Mucosa of descending colon (tissue), 3 donors: ENCODE results near the gene MICB. TPM values are rescaled to one million over a fixed set of nuclear protein-coding genes. Genes with fewer than 3 reads are reported as not detected.

ENCODE experiments used
- ATAC-seq: fragments of 200-7000 bp; cut with Tn5 transposase; one replicate; pipeline ENCODE4 v1.9.1; 2020; ENCODE audit warnings: mild to moderate bottlenecking, moderate library complexity
- DNase-seq, 3 donors: peaks; one replicate each; pipeline ENCODE4 v3.0.0-alpha.2; 2020
- H3K36me3 ChIP-seq: fragments of 200-600 bp; one replicate; pipeline ENCODE4 v1.8.0; 2021; ENCODE audit warnings: low read depth, mild to moderate bottlenecking
- H3K4me1 ChIP-seq: fragments of 200-600 bp; one replicate; pipeline ENCODE4 v1.8.0; 2021; ENCODE audit warnings: low read depth, mild to moderate bottlenecking
- H3K4me3 ChIP-seq: fragments of 200-600 bp; one replicate; pipeline ENCODE4 v1.8.0; 2021; ENCODE audit warnings: mild to moderate bottlenecking
- H3K9me3 ChIP-seq: fragments of 200-600 bp; one replicate; pipeline ENCODE4 v1.8.0; 2021; ENCODE audit warnings: mild to moderate bottlenecking
- CTCF ChIP-seq: fragments of 200-600 bp; IDR thresholded peaks from one replicate; pipeline ENCODE4 v1.8.0; 2022; ENCODE audit warnings: antibody characterized with exemption, mild to moderate bottlenecking
- intact Hi-C, 2 donors: fragments of 100-400 bp; cut with DNase I in 1 of 2; cut with micrococcal nuclease in 1 of 2; formaldehyde crosslinking; loops; one replicate each; pipeline versions ENCODE4 v1.11.0 to v1.11.1; 2022; cut with DNase I, micrococcal nuclease
- total RNA-seq, 3 donors: library from RNA; stranded (reverse); fragmentation: NEBNext Ultra II Directional in 2 of 3; extraction: Animal tissue kit (Norgen Biotek cat#: 25700) in 2 of 3; gene quantifications; one replicate each; pipeline versions ENCODE4 v1.2.1 to v1.2.4, GENCODE V29; 2021 to 2023
- donor health status: DM: no; HTN: no; CAD: no; lungs with moderate emphysema.
- donor health status: DM: no; HTN: no; CAD: no.
- donor health status: DM: no; HTN: yes; CAD: no.

MICB gene
- total RNA-seq, 3 donors from 2014 or later, result 1.3 to 4.1 (median 2.9) TPM

GRCh38 chr6:31535538-31536324 lies 37.8 kb downstream of the MICB start:
- H3K4me3 ChIP-seq, result no peak overlapping the region
- H3K36me3 ChIP-seq, result peaks cover 48% of the 10 kb centered on the region
- intact Hi-C loops, result no loop called here
- DNase-seq (no peak), ATAC-seq (no peak)
- peaks cover 22% of the 10 kb centered on the region for H3K4me1 ChIP-seq
- H3K9me3 ChIP-seq, result no peaks in the 10 kb centered on the region
- no peak for TF ChIP-seq CTCF

DNA sequence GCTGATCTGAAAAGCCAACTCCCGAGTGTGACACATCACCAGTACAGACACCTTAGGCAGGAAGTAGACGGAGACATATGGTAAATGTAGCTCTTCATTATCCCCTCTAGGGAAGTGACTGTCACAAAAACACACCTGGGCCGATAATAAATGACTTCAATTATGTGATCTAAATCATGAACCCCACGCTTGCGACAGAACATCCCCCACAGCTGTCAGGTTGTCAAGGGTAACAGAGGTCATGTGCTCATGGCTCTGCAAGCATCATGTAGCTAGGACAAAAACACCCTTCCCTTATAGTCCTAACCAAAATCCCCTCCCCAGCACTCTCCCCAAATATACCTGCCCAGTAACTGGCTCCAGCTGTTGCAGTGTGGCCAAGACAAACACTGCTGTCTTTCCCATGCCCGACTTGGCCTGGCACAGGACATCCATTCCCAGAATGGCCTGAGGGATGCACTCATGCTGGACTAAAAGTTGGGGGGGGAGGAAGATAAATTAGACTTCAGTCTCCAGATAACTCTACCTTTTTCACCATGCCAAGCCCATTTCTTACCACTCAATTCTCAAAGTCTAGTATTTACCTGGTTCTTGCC lies 41.0 kb downstream of the MICB start:
- no peak for TF ChIP-seq CTCF
- intact Hi-C loops, result no loop called here
- Histone ChIP-seq H3K4me1 (peaks cover 25% of the 10 kb centered on the region), H3K4me3 (no peak overlapping the region), H3K9me3 (no peaks in the 10 kb centered on the region), H3K36me3 (peaks cover 42% of the 10 kb centered on the region)
- no peak for DNase-seq
- ATAC-seq, result no peak

DNA sequence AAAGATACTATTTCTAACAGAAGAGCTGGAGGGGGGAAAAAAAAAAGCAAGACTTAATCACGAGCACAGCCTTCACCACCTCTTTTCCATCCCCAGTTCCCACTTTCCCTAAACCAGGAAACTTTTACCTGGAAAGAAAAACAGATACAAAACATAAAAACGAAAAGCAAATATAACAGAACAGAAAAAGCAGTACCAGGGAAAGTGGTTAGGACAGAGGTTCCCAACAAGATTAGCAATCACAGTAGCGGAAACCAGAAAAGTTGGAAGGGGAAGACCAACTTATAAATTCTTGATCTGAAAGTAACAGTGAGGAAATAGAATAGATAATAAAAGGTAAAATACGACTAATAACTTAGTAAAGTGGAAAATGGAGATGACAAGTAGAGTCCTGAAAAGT lies 42.7 kb downstream of the MICB start:
- Histone ChIP-seq H3K4me1 (peaks cover 25% of the 10 kb centered on the region), H3K4me3 (peak overlapping the region; percentile 52), H3K9me3 (no peaks in the 10 kb centered on the region), H3K36me3 (peaks cover 29% of the 10 kb centered on the region)
- DNase-seq (no peak), ATAC-seq (no peak)
- TF ChIP-seq CTCF, result no peak
- intact Hi-C loops, result no loop called here

DNA sequence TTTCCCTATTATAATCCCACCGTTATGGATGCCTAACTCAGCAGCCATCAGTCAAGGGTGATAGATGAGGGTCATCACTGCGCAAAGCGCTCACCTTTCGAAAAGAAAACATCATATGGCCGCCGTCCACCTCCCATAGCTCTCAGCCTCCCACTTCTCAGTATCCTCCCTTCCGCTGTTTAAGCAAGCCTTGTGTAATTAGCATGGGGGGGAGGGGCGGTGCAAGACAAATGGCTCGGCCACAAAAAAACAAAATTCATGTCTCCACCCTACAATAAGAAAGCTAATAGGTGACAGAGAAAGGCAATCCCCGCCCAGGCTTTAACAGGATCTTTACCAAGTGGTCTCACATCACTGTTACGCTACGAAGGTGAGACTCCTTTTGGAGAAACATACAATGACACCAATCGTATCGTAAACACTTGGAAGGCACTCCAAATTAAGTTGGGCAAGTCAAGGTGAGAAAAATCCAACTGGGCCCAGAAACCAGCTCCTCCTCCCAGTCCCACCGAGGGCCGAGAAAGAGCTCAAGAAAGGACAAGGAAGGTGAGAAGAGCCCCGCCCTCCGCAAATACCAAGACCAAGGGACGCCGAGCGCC lies 43.2 kb downstream of the MICB start:
- Histone ChIP-seq H3K4me3 (peak overlapping the region; percentile 52), H3K4me1 (peaks cover 25% of the 10 kb centered on the region), H3K36me3 (peaks cover 29% of the 10 kb centered on the region), H3K9me3 (no peaks in the 10 kb centered on the region)
- no peak for TF ChIP-seq CTCF
- DNase-seq (peak in 2 of 3 donors; percentile 69 to 85), ATAC-seq (peak; percentile 56)
- intact Hi-C loops, result no loop called here

- TF ChIP-seq CTCF, result no peak
- H3K4me1 ChIP-seq, result peaks cover 25% of the 10 kb centered on the region
- peak within 1 kb of the TSS; percentile 52 for H3K4me3 ChIP-seq
- peak; percentile 93 to 98 (median 94) for DNase-seq
- H3K36me3 ChIP-seq, result peaks cover 24% of the 10 kb centered on the region
- no peaks in the 10 kb centered on the region for H3K9me3 ChIP-seq
- intact Hi-C loops, result no loop called here
- ATAC-seq, result peak; percentile 91
These were observed 43.9 kb downstream of the MICB start, which contains the start of gene DDX39B for GRCh38 chr6:31541658-31542521. DDX39B (minus strand) TSS chr6:31542003; CDS start chr6:31540532, 1,471 bp downstream.
